ENCODE measurements around the gene VIM.

- TF ChIP-seq EP300 (IDR thresholded peaks at IDR 0.05) = no peak
- no peak for TF ChIP-seq POLR2A (IDR thresholded peaks at IDR 0.05)
These were observed 11.1 kb upstream of the VIM start for GRCh38 chr10:17216901-17217395.

Measured in sigmoid colon (tissue), 4 donors.